Prostate gland (tissue), 2 donors: ENCODE measurements around the gene KRTAP21-3.

ENCODE experiments used
- CTCF ChIP-seq, 4 experiments: fragments of 200-600 bp in 2 of 4; fragments of 450-650 bp in 2 of 4; sonication (generic) in 2 of 4; IDR thresholded peaks; 1 replicate in 3 of 4; 2 replicates in 1 of 4; pipeline ENCODE4 v1.5.1; 2016 to 2019; ENCODE audit warnings: antibody characterized with exemption in 4 of 4, mild to moderate bottlenecking in 2 of 4, moderate library complexity in 2 of 4
- POLR2AphosphoS5 ChIP-seq: sonication (generic); formaldehyde crosslinking; IDR thresholded peaks from one replicate; pipeline ENCODE4 v1.6.1; 2017; ENCODE audit warnings: antibody characterized with exemption

- no peak for TF ChIP-seq POLR2AphosphoS5
- TF ChIP-seq CTCF (IDR thresholded peaks at IDR 0.05) = no peak
Observed at GRCh38 chr21:30695956-30696355, 22.6 kb downstream of the KRTAP21-3 start.
